HepG2 (cell line): ENCODE measurements around the gene RPEL1. TPM values are rescaled to one million over a fixed set of nuclear protein-coding genes. Genes with fewer than 3 reads are reported as not detected.

Experiments used
- BORCS8-MEF2B ChIP-seq: sonication (generic); formaldehyde crosslinking; IDR thresholded peaks from 2 replicates; pipeline ENCODE4 v1.8.0; 2022; ENCODE audit warnings: mild to moderate bottlenecking, missing genetic modification reagents
- HNRNPL ChIP-seq: fragments of 200-400 bp; formaldehyde crosslinking; IDR thresholded peaks from 2 replicates; pipeline ENCODE4 v1.6.1; 2017; ENCODE audit warnings: mild to moderate bottlenecking, low read depth, low read length
- ISL2 ChIP-seq: sonication (generic); formaldehyde crosslinking; IDR thresholded peaks from 2 replicates; pipeline ENCODE4 v1.5.0; 2020; ENCODE audit warnings: missing genetic modification reagents
- MLXIP ChIP-seq: sonication (generic); formaldehyde crosslinking; IDR thresholded peaks from 2 replicates; pipeline ENCODE4 v1.9.0; 2021; ENCODE audit warnings: missing genetic modification reagents, borderline replicate concordance
- NFIB ChIP-seq: sonication (generic); formaldehyde crosslinking; IDR thresholded peaks from 2 replicates; pipeline ENCODE4 v1.9.0; 2021; ENCODE audit warnings: missing genetic modification reagents, mild to moderate bottlenecking, borderline replicate concordance
- NR1H2 ChIP-seq: sonication (generic); formaldehyde crosslinking; IDR thresholded peaks from 2 replicates; pipeline ENCODE4 v1.8.1; 2022; ENCODE audit warnings: low read depth, missing genetic modification reagents, borderline replicate concordance
- NR2F6 ChIP-seq, 2 experiments: IDR thresholded peaks; 2 replicates each; pipeline ENCODE4 v1.6.1; 2016; ENCODE audit warnings: antibody characterized with exemption in 1 of 2, mild to moderate bottlenecking in 1 of 2
- RBM39 ChIP-seq: fragments of 200-400 bp; formaldehyde crosslinking; IDR thresholded peaks from one replicate; pipeline ENCODE4 v1.6.1; 2018; ENCODE audit warnings: antibody characterized with exemption, mild to moderate bottlenecking, low read depth, low read length; ENCODE audit not compliant: poor library complexity, severe bottlenecking
- RXRA ChIP-seq: sonication (generic); formaldehyde crosslinking; IDR thresholded peaks from 2 replicates; pipeline ENCODE4 v1.5.1; 2020; ENCODE audit warnings: missing genetic modification reagents
- SOX6 ChIP-seq, 2 experiments: fragments of 450-650 bp in 1 of 2; sonication (generic) in 1 of 2; formaldehyde crosslinking in 1 of 2; IDR thresholded peaks; 2 replicates each; pipeline versions ENCODE4 v1.4.0 to v1.6.1; 2017 to 2020; ENCODE audit warnings: antibody characterized with exemption in 1 of 2, mild to moderate bottlenecking in 1 of 2, missing genetic modification reagents in 1 of 2
- ZBTB3 ChIP-seq: sonication (generic); formaldehyde crosslinking; IDR thresholded peaks from 2 replicates; pipeline ENCODE4 v1.4.0; 2020; ENCODE audit warnings: low read depth, mild to moderate bottlenecking, moderate library complexity, missing genetic modification reagents, borderline replicate concordance
- ZNF558 ChIP-seq: sonication (generic); formaldehyde crosslinking; IDR thresholded peaks from 2 replicates; pipeline ENCODE4 v1.9.0; 2022; ENCODE audit warnings: mild to moderate bottlenecking, missing genetic modification reagents, borderline replicate concordance
- ZNF672 ChIP-seq: sonication (generic); formaldehyde crosslinking; IDR thresholded peaks from 2 replicates; pipeline ENCODE4 v1.8.1; 2022; ENCODE audit warnings: missing genetic modification reagents
- polyA plus RNA-seq, 8 experiments: library from polyadenylated mRNA; depleted of rRNA in 3 of 8; stranded (reverse) in 7 of 8; unstranded in 1 of 8; fragments of >200 nt; fragmentation: Illumina TruSeq in 4 of 8; extraction: Trizol in 4 of 8; gene quantifications; 2 replicates each; pipeline versions ENCODE4 v1.2.1 to v1.2.3, GENCODE V29; 2011 to 2016; ENCODE audit warnings: low read depth in 4 of 8, missing spikeins in 1 of 8, mixed read lengths in 1 of 8; ENCODE audit not compliant: insufficient read depth in 1 of 8
- total RNA-seq, 5 experiments: library from RNA; depleted of rRNA; stranded (reverse); fragments of >200 nt; fragmentation: Illumina TruSeq; extraction: Trizol; gene quantifications; 2 replicates each; pipeline ENCODE4 v1.2.3, GENCODE V29; 2016; ENCODE audit warnings: low read depth in 1 of 5
- TF ChIP-seq, protein P1 (sequence below): sonication (generic); formaldehyde crosslinking; IDR thresholded peaks from 2 replicates; pipeline ENCODE4 v1.5.1; 2020; ENCODE audit warnings: missing genetic modification reagents, mild to moderate bottlenecking, borderline replicate concordance
- TF ChIP-seq, protein P2 (sequence below): sonication (generic); formaldehyde crosslinking; IDR thresholded peaks from 2 replicates; pipeline ENCODE4 v1.4.0; 2020; ENCODE audit warnings: low read depth, mild to moderate bottlenecking, missing genetic modification reagents
- TF ChIP-seq, protein P3 (sequence below): sonication (generic); formaldehyde crosslinking; conservative IDR thresholded peaks from 2 replicates; pipeline ENCODE4 v1.4.0; 2020; ENCODE audit warnings: missing genetic modification reagents
- TF ChIP-seq, protein P4 (sequence below): sonication (generic); formaldehyde crosslinking; IDR thresholded peaks from 2 replicates; pipeline ENCODE4 v1.5.0; 2020; ENCODE audit warnings: missing genetic modification reagents, mild to moderate bottlenecking, borderline replicate concordance

Gene RPEL1
- total and polyA plus RNA-seq, 2 of the 13 experiments (the other 11 are each of a cell fraction or from before 2014, with no cell fraction given), result 0.04 to 0.07 TPM

DNA sequence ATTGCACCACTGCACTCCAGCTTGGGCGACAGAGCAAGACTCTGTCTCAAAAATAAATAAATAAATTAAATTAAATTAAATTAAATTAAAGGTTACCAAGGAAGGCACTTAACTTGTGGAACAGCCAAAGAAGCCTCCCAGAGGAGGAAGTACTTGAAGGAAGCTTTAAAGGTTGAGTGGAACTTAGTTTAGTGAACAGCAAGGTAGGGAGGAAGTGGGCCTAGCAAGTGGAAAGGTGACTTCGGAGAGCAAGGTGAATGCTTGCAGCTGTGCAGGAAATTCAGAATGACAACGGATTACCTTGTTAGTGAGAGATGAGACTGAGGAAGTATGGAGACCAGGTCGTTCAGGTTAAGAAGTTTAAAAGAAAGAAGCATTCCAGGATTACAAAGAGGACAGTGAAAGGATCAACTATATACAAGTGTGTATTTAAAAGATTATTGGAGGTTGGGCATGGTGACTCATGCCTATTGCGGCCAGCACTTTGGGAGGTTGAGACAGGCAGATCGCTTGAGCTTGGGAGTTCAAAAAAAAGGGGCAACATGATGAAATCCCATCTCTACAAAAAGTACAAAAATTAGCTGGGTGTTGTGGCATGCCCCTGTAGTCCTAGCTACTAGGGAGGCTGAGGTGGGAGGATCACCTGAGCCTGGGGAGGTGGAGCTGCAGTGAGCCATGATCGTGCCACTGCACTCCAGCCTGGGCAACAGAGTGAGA, 12.8 kb upstream of the RPEL1 start (continued):
- TF ChIP-seq, protein P1, sequence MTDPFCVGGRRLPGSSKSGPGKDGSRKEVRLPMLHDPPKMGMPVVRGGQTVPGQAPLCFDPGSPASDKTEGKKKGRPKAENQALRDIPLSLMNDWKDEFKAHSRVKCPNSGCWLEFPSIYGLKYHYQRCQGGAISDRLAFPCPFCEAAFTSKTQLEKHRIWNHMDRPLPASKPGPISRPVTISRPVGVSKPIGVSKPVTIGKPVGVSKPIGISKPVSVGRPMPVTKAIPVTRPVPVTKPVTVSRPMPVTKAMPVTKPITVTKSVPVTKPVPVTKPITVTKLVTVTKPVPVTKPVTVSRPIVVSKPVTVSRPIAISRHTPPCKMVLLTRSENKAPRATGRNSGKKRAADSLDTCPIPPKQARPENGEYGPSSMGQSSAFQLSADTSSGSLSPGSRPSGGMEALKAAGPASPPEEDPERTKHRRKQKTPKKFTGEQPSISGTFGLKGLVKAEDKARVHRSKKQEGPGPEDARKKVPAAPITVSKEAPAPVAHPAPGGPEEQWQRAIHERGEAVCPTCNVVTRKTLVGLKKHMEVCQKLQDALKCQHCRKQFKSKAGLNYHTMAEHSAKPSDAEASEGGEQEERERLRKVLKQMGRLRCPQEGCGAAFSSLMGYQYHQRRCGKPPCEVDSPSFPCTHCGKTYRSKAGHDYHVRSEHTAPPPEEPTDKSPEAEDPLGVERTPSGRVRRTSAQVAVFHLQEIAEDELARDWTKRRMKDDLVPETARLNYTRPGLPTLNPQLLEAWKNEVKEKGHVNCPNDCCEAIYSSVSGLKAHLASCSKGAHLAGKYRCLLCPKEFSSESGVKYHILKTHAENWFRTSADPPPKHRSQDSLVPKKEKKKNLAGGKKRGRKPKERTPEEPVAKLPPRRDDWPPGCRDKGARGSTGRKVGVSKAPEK (CRISPR knock-in tag), result no peak
- no peak for TF ChIP-seq ZNF672
- no peak; the same call in 1 of the 2 replicates for TF ChIP-seq RXRA (CRISPR knock-in tag)
- TF ChIP-seq NR2F6 (IDR thresholded peaks at IDR 0.05), result 0 out of 2 replicates have a peak, but pooled peaks have one; percentile 11
- 0 out of 2 replicates have a peak, but pooled peaks have one; percentile 9 for TF ChIP-seq NR2F6 (CRISPR knock-in tag; IDR thresholded peaks at IDR 0.05)
- no peak for TF ChIP-seq NR1H2
- TF ChIP-seq, protein P2, sequence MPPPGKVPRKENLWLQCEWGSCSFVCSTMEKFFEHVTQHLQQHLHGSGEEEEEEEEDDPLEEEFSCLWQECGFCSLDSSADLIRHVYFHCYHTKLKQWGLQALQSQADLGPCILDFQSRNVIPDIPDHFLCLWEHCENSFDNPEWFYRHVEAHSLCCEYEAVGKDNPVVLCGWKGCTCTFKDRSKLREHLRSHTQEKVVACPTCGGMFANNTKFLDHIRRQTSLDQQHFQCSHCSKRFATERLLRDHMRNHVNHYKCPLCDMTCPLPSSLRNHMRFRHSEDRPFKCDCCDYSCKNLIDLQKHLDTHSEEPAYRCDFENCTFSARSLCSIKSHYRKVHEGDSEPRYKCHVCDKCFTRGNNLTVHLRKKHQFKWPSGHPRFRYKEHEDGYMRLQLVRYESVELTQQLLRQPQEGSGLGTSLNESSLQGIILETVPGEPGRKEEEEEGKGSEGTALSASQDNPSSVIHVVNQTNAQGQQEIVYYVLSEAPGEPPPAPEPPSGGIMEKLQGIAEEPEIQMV (CRISPR knock-in tag), result no peak
- no peak for TF ChIP-seq NFIB
- no peak for TF ChIP-seq BORCS8-MEF2B (CRISPR knock-in tag)
- TF ChIP-seq HNRNPL, result no peak
- TF ChIP-seq MLXIP (CRISPR knock-in tag), result no peak
- TF ChIP-seq, protein P3, sequence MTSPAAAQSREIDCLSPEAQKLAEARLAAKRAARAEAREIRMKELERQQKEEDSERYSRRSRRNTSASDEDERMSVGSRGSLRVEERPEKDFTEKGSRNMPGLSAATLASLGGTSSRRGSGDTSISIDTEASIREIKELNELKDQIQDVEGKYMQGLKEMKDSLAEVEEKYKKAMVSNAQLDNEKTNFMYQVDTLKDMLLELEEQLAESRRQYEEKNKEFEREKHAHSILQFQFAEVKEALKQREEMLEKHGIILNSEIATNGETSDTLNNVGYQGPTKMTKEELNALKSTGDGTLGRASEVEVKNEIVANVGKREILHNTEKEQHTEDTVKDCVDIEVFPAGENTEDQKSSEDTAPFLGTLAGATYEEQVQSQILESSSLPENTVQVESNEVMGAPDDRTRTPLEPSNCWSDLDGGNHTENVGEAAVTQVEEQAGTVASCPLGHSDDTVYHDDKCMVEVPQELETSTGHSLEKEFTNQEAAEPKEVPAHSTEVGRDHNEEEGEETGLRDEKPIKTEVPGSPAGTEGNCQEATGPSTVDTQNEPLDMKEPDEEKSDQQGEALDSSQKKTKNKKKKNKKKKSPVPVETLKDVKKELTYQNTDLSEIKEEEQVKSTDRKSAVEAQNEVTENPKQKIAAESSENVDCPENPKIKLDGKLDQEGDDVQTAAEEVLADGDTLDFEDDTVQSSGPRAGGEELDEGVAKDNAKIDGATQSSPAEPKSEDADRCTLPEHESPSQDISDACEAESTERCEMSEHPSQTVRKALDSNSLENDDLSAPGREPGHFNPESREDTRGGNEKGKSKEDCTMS (CRISPR knock-in tag), result no peak
- TF ChIP-seq ZNF558 (CRISPR knock-in tag), result no peak
- TF ChIP-seq ZBTB3, result no peak
- TF ChIP-seq RBM39, result no peak
- no peak for TF ChIP-seq ISL2 (CRISPR knock-in tag)
- no peak for TF ChIP-seq SOX6 (IDR thresholded peaks at IDR 0.05)
- peak; percentile 53 for TF ChIP-seq SOX6 (CRISPR knock-in tag; IDR thresholded peaks at IDR 0.05)
- TF ChIP-seq, protein P4, sequence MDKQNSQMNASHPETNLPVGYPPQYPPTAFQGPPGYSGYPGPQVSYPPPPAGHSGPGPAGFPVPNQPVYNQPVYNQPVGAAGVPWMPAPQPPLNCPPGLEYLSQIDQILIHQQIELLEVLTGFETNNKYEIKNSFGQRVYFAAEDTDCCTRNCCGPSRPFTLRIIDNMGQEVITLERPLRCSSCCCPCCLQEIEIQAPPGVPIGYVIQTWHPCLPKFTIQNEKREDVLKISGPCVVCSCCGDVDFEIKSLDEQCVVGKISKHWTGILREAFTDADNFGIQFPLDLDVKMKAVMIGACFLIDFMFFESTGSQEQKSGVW, result no peak
